ENCODE results near the gene OSBP2.
"Not testable (repeated sequence)": the region's sequence is repeated elsewhere in the genome, so short reads cannot be mapped to it uniquely, and the experiment has no call there.

Gene OSBP2

GRCh38 chr22:30718491-30718890 lies 23.8 kb downstream of the OSBP2 start:
- no peak for ATAC-seq
- no peak for DNase-seq

- DNase-seq (no peak), ATAC-seq (no peak)
These were observed 24.3 kb downstream of the OSBP2 start for GRCh38 chr22:30718938-30719337.

- no peak for DNase-seq
These were observed 25.7 kb downstream of the OSBP2 start for GRCh38 chr22:30720263-30720837.

GRCh38 chr22:30721741-30722140 lies 27.1 kb downstream of the OSBP2 start:
- ATAC-seq (no peak), DNase-seq (no peak)

More at GRCh38 chr22:30720263-30720837, 25.7 kb downstream of the OSBP2 start:
- no peak for ATAC-seq

GRCh38 chr22:30728826-30729225 lies 34.2 kb downstream of the OSBP2 start:
- no peak for ATAC-seq
- DNase-seq, result no peak

- ATAC-seq (no peak), DNase-seq (no peak)
These were observed 37.0 kb downstream of the OSBP2 start for GRCh38 chr22:30731658-30732057.

GRCh38 chr22:30732426-30732825 lies 37.8 kb downstream of the OSBP2 start:
- ATAC-seq, result no peak

GRCh38 chr22:30733181-30733631 lies 38.5 kb downstream of the OSBP2 start:
- ATAC-seq (no peak), DNase-seq (no peak)

More at GRCh38 chr22:30732426-30732825, 37.8 kb downstream of the OSBP2 start:
- no peak for DNase-seq

- not testable (repeated sequence) for ATAC-seq, DNase-seq
These were observed 45.3 kb downstream of the OSBP2 start for GRCh38 chr22:30740007-30740406.

- ATAC-seq, result peak; percentile 70
- DNase-seq, result peak; percentile 19
These were observed 45.8 kb downstream of the OSBP2 start for GRCh38 chr22:30740511-30740910.

- DNase-seq (no peak), ATAC-seq (peak; percentile 67)
These were observed 47.9 kb downstream of the OSBP2 start for GRCh38 chr22:30742291-30743256.

- peak; percentile 16 for DNase-seq
- no peak for ATAC-seq
These were observed 48.8 kb downstream of the OSBP2 start for GRCh38 chr22:30743257-30744020.

GRCh38 chr22:30744224-30744623 lies 49.5 kb downstream of the OSBP2 start:
- no peak for ATAC-seq

GRCh38 chr22:30747493-30747892 lies 52.8 kb downstream of the OSBP2 start:
- no peak for ATAC-seq
- no peak for DNase-seq

More at GRCh38 chr22:30744224-30744623, 49.5 kb downstream of the OSBP2 start:
- no peak for DNase-seq

GRCh38 chr22:30749272-30749671 lies 54.6 kb downstream of the OSBP2 start:
- DNase-seq (no peak), ATAC-seq (no peak)

GRCh38 chr22:30749849-30750248 lies 55.2 kb downstream of the OSBP2 start:
- DNase-seq, result no peak
- no peak for ATAC-seq

GRCh38 chr22:30751529-30751928 lies 56.9 kb downstream of the OSBP2 start:
- ATAC-seq, result no peak
- no peak for DNase-seq

GRCh38 chr22:30752771-30753170 lies 58.1 kb downstream of the OSBP2 start:
- ATAC-seq, result no peak

GRCh38 chr22:30753701-30754100 lies 59.0 kb downstream of the OSBP2 start:
- DNase-seq (no peak), ATAC-seq (no peak)

More at GRCh38 chr22:30752771-30753170, 58.1 kb downstream of the OSBP2 start:
- no peak for DNase-seq

GRCh38 chr22:30754521-30754920 lies 59.8 kb downstream of the OSBP2 start:
- DNase-seq (no peak), ATAC-seq (no peak)

- peak; percentile 45 for DNase-seq
- ATAC-seq, result peak; percentile 65
These were observed 60.5 kb downstream of the OSBP2 start for GRCh38 chr22:30754971-30755758.

- no peak for ATAC-seq
- no peak for DNase-seq
These were observed 61.1 kb downstream of the OSBP2 start for GRCh38 chr22:30755759-30756124.
